HepG2 (cell line): ENCODE data around the gene ZNF79. TPM values are rescaled to one million over a fixed set of nuclear protein-coding genes. Genes with fewer than 3 reads are reported as not detected.

Experiments used
- AGO2 ChIP-seq: fragments of 200-400 bp; formaldehyde crosslinking; optimal IDR thresholded peaks from 2 replicates; pipeline ENCODE3; 2017; ENCODE audit warnings: mild to moderate bottlenecking, low read depth, low read length, moderate library complexity
- AKAP8 ChIP-seq: sonication (generic); formaldehyde crosslinking; IDR thresholded peaks from 2 replicates; pipeline ENCODE4 v1.5.1; 2020; ENCODE audit warnings: mild to moderate bottlenecking, missing genetic modification reagents
- ATAD3A ChIP-seq: sonication (generic); formaldehyde crosslinking; IDR thresholded peaks from 2 replicates; pipeline ENCODE4 v1.4.0; 2020; ENCODE audit warnings: missing genetic modification reagents
- CENPT ChIP-seq: sonication (generic); formaldehyde crosslinking; IDR thresholded peaks from 2 replicates; pipeline ENCODE4 v1.8.0; 2022; ENCODE audit warnings: low read depth, mild to moderate bottlenecking, moderate library complexity, missing genetic modification reagents
- FOXA1 ChIP-seq, 2 experiments: fragments of 450-650 bp in 1 of 2; sonication (generic) in 1 of 2; formaldehyde crosslinking in 1 of 2; IDR thresholded peaks; 2 replicates each; pipeline versions ENCODE4 v1.4.0 to v1.6.1; 2016 to 2020; ENCODE audit warnings: missing genetic modification reagents in 1 of 2
- FOXK1 ChIP-seq: sonication (generic); formaldehyde crosslinking; IDR thresholded peaks from 2 replicates; pipeline ENCODE4 v1.4.0; 2020; ENCODE audit warnings: low read depth, missing genetic modification reagents, borderline replicate concordance
- IRF1 ChIP-seq: sonication (generic); formaldehyde crosslinking; IDR thresholded peaks from 2 replicates; pipeline ENCODE4 v1.4.0; 2020; ENCODE audit warnings: low read depth, mild to moderate bottlenecking, missing genetic modification reagents
- SOX5 ChIP-seq: IDR thresholded peaks from 2 replicates; pipeline ENCODE4 v1.6.1; 2016; ENCODE audit warnings: borderline replicate concordance
- ZNF263 ChIP-seq: sonication (generic); formaldehyde crosslinking; IDR thresholded peaks from 2 replicates; pipeline ENCODE4 v1.4.0; 2020; ENCODE audit warnings: missing genetic modification reagents
- ZNF275 ChIP-seq: sonication (generic); formaldehyde crosslinking; IDR thresholded peaks from 2 replicates; pipeline ENCODE4 v1.8.0; 2022; ENCODE audit warnings: missing genetic modification reagents, mild to moderate bottlenecking, inconsistent platforms, borderline replicate concordance
- ZNF343 ChIP-seq: sonication (generic); formaldehyde crosslinking; IDR thresholded peaks from 2 replicates; pipeline ENCODE4 v1.4.0; 2020; ENCODE audit warnings: mild to moderate bottlenecking, missing genetic modification reagents
- ZNF354B ChIP-seq: sonication (generic); formaldehyde crosslinking; IDR thresholded peaks from 2 replicates; pipeline ENCODE4 v1.8.0; 2022; ENCODE audit warnings: mild to moderate bottlenecking, missing genetic modification reagents
- ZNF367 ChIP-seq: sonication (generic); formaldehyde crosslinking; IDR thresholded peaks from 2 replicates; pipeline ENCODE4 v1.4.0; 2020; ENCODE audit warnings: missing genetic modification reagents, borderline replicate concordance
- ZNF766 ChIP-seq: sonication (generic); formaldehyde crosslinking; IDR thresholded peaks from 2 replicates; pipeline ENCODE4 v1.5.0; 2020; ENCODE audit warnings: missing genetic modification reagents, borderline replicate concordance
- ZNF891 ChIP-seq: sonication (generic); formaldehyde crosslinking; IDR thresholded peaks from 2 replicates; pipeline ENCODE4 v1.5.0; 2020; ENCODE audit warnings: mild to moderate bottlenecking, missing genetic modification reagents
- polyA plus RNA-seq, 8 experiments: library from polyadenylated mRNA; depleted of rRNA in 3 of 8; stranded (reverse) in 7 of 8; unstranded in 1 of 8; fragments of >200 nt; fragmentation: Illumina TruSeq in 4 of 8; extraction: Trizol in 4 of 8; gene quantifications; 2 replicates each; pipeline versions ENCODE4 v1.2.1 to v1.2.3, GENCODE V29; 2011 to 2016; ENCODE audit warnings: low read depth in 4 of 8, missing spikeins in 1 of 8, mixed read lengths in 1 of 8; ENCODE audit not compliant: insufficient read depth in 1 of 8
- total RNA-seq, 5 experiments: library from RNA; depleted of rRNA; stranded (reverse); fragments of >200 nt; fragmentation: Illumina TruSeq; extraction: Trizol; gene quantifications; 2 replicates each; pipeline ENCODE4 v1.2.3, GENCODE V29; 2016; ENCODE audit warnings: low read depth in 1 of 5
- TF ChIP-seq, protein P1 (sequence below): sonication (generic); formaldehyde crosslinking; IDR thresholded peaks from 2 replicates; pipeline ENCODE4 v1.8.1; 2023; ENCODE audit warnings: mild to moderate bottlenecking, moderate library complexity, missing genetic modification reagents
- TF ChIP-seq, protein P2 (sequence below): IDR thresholded peaks from 2 replicates; pipeline ENCODE4 v1.6.1; 2016; ENCODE audit warnings: missing biosample characterization, missing genetic modification reagents, low read depth
- TF ChIP-seq, protein P3 (sequence below): sonication (generic); formaldehyde crosslinking; IDR thresholded peaks from 2 replicates; pipeline ENCODE4 v1.4.0; 2020; ENCODE audit warnings: low read depth, mild to moderate bottlenecking, missing genetic modification reagents
- TF ChIP-seq, protein P4 (sequence below): sonication (generic); formaldehyde crosslinking; IDR thresholded peaks from 2 replicates; pipeline ENCODE4 v1.4.0; 2020; ENCODE audit warnings: missing genetic modification reagents, borderline replicate concordance

ZNF79 gene
- total and polyA plus RNA-seq, 2 of the 13 experiments (the other 11 are each of a cell fraction or from before 2014, with no cell fraction given): 3.7 to 8.1 TPM

GRCh38 chr9:127395497-127396252, 28.5 kb upstream of the ZNF79 start (continued):
- TF ChIP-seq, protein P1, sequence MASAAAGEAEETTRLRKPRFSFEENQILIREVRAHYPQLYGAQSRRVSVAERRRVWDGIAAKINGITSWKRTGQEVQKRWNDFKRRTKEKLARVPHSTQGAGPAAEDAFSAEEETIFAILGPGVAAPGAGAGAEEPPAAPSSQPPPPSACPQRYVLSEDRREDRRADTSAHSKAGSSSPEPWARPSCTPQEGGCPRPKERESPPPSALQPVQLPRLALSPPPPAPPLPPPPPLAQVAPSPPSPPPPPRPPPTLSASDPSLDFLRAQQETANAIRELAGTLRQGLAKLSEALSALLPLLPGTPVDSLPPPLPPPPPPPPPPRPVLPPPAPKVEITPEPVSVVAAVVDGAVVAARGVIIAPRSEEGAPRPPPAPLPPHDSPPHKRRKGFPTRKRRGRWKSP (CRISPR knock-in tag): peak; percentile 11; the same call in 1 of the 2 replicates
- no peak for TF ChIP-seq ZNF891 (CRISPR knock-in tag)
- TF ChIP-seq ATAD3A: no peak
- no peak for TF ChIP-seq ZNF343
- no peak; the same call in 1 of the 2 replicates for TF ChIP-seq ZNF275 (CRISPR knock-in tag)
- TF ChIP-seq AGO2: no peak
- TF ChIP-seq FOXK1 (CRISPR knock-in tag): peak; percentile 97
- TF ChIP-seq AKAP8: no peak
- 0 out of 2 replicates have a peak, but pooled peaks have one; percentile 38 for TF ChIP-seq FOXA1 (IDR thresholded peaks at IDR 0.05)
- peak; percentile 94 for TF ChIP-seq FOXA1 (CRISPR knock-in tag; IDR thresholded peaks at IDR 0.05)
- no peak for TF ChIP-seq CENPT
- TF ChIP-seq, protein P2, sequence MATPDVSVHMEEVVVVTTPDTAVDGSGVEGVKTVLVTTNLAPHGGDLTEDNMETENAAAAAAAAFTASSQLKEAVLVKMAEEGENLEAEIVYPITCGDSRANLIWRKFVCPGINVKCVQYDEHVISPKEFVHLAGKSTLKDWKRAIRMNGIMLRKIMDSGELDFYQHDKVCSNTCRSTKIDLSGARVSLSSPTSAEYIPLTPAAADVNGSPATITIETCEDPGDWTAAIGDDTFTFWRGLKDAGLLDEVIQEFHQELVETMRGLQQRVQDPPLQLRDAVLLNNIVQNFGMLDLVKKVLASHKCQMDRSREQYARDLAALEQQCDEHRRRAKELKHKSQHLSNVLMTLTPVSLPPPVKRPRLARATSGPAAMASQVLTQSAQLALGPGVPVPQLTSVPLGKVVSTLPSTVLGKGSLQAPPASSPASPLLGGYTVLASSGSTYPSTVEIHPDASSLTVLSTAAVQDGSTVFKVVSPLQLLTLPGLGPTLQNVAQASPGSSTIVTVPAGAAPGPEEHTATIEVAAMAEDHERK (CRISPR knock-in tag): no peak
- TF ChIP-seq, protein P3, sequence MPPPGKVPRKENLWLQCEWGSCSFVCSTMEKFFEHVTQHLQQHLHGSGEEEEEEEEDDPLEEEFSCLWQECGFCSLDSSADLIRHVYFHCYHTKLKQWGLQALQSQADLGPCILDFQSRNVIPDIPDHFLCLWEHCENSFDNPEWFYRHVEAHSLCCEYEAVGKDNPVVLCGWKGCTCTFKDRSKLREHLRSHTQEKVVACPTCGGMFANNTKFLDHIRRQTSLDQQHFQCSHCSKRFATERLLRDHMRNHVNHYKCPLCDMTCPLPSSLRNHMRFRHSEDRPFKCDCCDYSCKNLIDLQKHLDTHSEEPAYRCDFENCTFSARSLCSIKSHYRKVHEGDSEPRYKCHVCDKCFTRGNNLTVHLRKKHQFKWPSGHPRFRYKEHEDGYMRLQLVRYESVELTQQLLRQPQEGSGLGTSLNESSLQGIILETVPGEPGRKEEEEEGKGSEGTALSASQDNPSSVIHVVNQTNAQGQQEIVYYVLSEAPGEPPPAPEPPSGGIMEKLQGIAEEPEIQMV (CRISPR knock-in tag): 0 out of 2 replicates have a peak, but pooled peaks have one; percentile 55
- no peak for TF ChIP-seq ZNF766 (CRISPR knock-in tag)
- TF ChIP-seq ZNF367: no peak
- no peak for TF ChIP-seq ZNF354B (CRISPR knock-in tag)
- peak; percentile 66; the same call in 1 of the 2 replicates for TF ChIP-seq SOX5 (CRISPR knock-in tag)
- TF ChIP-seq, protein P4, sequence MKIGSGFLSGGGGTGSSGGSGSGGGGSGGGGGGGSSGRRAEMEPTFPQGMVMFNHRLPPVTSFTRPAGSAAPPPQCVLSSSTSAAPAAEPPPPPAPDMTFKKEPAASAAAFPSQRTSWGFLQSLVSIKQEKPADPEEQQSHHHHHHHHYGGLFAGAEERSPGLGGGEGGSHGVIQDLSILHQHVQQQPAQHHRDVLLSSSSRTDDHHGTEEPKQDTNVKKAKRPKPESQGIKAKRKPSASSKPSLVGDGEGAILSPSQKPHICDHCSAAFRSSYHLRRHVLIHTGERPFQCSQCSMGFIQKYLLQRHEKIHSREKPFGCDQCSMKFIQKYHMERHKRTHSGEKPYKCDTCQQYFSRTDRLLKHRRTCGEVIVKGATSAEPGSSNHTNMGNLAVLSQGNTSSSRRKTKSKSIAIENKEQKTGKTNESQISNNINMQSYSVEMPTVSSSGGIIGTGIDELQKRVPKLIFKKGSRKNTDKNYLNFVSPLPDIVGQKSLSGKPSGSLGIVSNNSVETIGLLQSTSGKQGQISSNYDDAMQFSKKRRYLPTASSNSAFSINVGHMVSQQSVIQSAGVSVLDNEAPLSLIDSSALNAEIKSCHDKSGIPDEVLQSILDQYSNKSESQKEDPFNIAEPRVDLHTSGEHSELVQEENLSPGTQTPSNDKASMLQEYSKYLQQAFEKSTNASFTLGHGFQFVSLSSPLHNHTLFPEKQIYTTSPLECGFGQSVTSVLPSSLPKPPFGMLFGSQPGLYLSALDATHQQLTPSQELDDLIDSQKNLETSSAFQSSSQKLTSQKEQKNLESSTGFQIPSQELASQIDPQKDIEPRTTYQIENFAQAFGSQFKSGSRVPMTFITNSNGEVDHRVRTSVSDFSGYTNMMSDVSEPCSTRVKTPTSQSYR (CRISPR knock-in tag): peak; percentile 77; the same call in 1 of the 2 replicates
- TF ChIP-seq IRF1 (CRISPR knock-in tag): no peak
- TF ChIP-seq ZNF263: peak; percentile 72
